ENCODE data around the gene NUP214.

NUP214 gene

GRCh38 chr9:131104016-131104740 is 21.2 kb upstream of the NUP214 start:
- Mint-ChIP-seq H3K9me3 (no peaks in the 10 kb centered on the region), H3K27ac (peak overlapping the region in 1 of 3 experiments; percentile 35), H3K4me1 (peaks cover 16% of the 10 kb centered on the region), H3K4me3 (no peak overlapping the region), H3K27me3 (ENCODE audit: low read depth) (no peaks in the 10 kb centered on the region), H3K36me3 (ENCODE audit: low read depth) (peaks cover 23% of the 10 kb centered on the region)
- TF ChIP-seq CTCF (IDR thresholded peaks at IDR 0.05; ENCODE audit: unreplicated experiment in 3 of 3) = no peak

GRCh38 chr9:131105952-131106351 is 19.4 kb upstream of the NUP214 start:
- no peaks in the 10 kb centered on the region for H3K27me3 Mint-ChIP-seq (ENCODE audit: low read depth)
- peaks cover 19% of the 10 kb centered on the region for H3K36me3 Mint-ChIP-seq (ENCODE audit: low read depth)
- H3K9me3 Mint-ChIP-seq = no peaks in the 10 kb centered on the region
- H3K27ac Mint-ChIP-seq = peak overlapping the region in 2 of 3 experiments; percentile 35 to 40
- TF ChIP-seq CTCF (IDR thresholded peaks at IDR 0.05; ENCODE audit: unreplicated experiment in 3 of 3) = no peak
- H3K4me3 Mint-ChIP-seq = no peak overlapping the region
- H3K4me1 Mint-ChIP-seq = peaks cover 6% of the 10 kb centered on the region

- TF ChIP-seq CTCF (IDR thresholded peaks at IDR 0.05; ENCODE audit: unreplicated experiment in 3 of 3) = no peak
- Mint-ChIP-seq H3K36me3 (ENCODE audit: low read depth) (peaks cover 22% of the 10 kb centered on the region), H3K9me3 (no peaks in the 10 kb centered on the region), H3K4me1 (peaks cover 4% of the 10 kb centered on the region), H3K27ac (no peak overlapping the region), H3K4me3 (no peak overlapping the region), H3K27me3 (ENCODE audit: low read depth) (no peaks in the 10 kb centered on the region)
Measured at GRCh38 chr9:131107760-131108159, 17.6 kb upstream of the NUP214 start.

GRCh38 chr9:131111186-131111853 is 14.1 kb upstream of the NUP214 start:
- Mint-ChIP-seq H3K27me3 (ENCODE audit: low read depth) (no peaks in the 10 kb centered on the region), H3K36me3 (ENCODE audit: low read depth) (peaks cover 21% of the 10 kb centered on the region), H3K4me1 (no peaks in the 10 kb centered on the region), H3K4me3 (peak overlapping the region in 2 of 3 experiments; percentile 25 to 34), H3K9me3 (no peaks in the 10 kb centered on the region), H3K27ac (peak overlapping the region; percentile 70 to 90 (median 76))
- TF ChIP-seq CTCF (IDR thresholded peaks at IDR 0.05; ENCODE audit: unreplicated experiment in 3 of 3) = no peak

GRCh38 chr9:131111854-131112311 is 13.5 kb upstream of the NUP214 start:
- Mint-ChIP-seq H3K4me3 (peak overlapping the region in 1 of 3 experiments; percentile 40), H3K4me1 (no peaks in the 10 kb centered on the region), H3K27me3 (ENCODE audit: low read depth) (no peaks in the 10 kb centered on the region), H3K9me3 (no peaks in the 10 kb centered on the region), H3K27ac (peak overlapping the region; percentile 67 to 90 (median 89)), H3K36me3 (ENCODE audit: low read depth) (peaks cover 20% of the 10 kb centered on the region)
- no peak for TF ChIP-seq CTCF (IDR thresholded peaks at IDR 0.05; ENCODE audit: unreplicated experiment in 3 of 3)

Measured in nephron (organoid).